ENCODE data around the gene TLE1. TPM values are rescaled to one million over a fixed set of nuclear protein-coding genes. Genes with fewer than 3 reads are reported as not detected.

Gene TLE1
- total and polyA plus RNA-seq, 2 donors (not counting 1 experiment from before 2014, with no cell fraction given) = 33.5 to 80.3 TPM

DNA sequence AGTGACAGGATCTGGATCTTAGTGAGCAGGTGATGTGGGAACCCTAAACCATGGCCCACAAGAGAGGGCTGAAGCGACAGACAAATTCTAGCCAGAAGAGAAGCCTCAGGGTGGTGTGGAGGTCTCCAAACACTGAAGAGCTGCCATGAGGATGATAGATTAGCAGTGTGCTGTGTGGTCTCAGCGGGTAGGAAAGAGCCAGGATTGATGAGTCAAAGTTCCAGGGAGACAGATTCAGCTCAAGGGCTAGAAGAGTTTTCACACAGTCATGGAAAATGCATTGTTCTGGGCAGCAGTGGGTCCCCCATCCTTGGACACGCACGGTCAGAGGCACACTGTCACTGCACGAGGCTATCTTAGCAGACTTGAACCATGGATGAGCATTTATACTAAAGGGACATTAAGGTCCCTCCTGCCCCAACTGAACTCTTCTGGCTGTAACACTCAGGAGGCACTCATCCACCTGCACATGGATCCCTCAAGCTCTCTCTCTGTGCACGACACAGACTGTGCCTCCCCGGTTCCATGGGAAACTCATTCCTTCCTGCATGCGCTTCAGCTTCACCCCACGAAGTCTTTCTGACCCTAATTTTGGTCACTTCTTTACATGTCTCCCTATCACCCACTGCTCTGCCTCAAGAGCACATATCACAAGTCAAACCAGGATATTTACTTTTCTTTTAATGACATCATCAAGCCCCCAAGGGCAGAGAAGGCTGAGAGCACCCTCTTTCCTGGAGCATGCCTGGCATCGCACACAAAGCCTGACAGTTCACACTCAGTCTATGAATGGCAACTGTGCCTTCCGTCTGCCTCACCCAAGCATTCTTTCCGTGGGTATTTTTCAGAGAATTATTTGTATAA, 84.8 kb downstream of the TLE1 start:
- Histone ChIP-seq H3K4me1 (ENCODE audit: control insufficient read depth in 2 of 2, insufficient read depth in 2 of 2, low read length in 2 of 2) (peaks cover 9 to 13% of the 10 kb centered on the region in 2 donors), H3K36me3 (replicated peaks in 1 of 2; ENCODE audit: control extremely low read depth in 1 of 2, control insufficient read depth in 1 of 2, extremely low read depth in 1 of 2, insufficient read depth in 2 of 2, low read length in 1 of 2) (peaks cover 0 to 51% of the 10 kb centered on the region in 2 experiments), H2AFZ (ENCODE audit: insufficient read depth, low read depth, low read length, poor library complexity, severe bottlenecking) (no peak overlapping the region), H3K9me3 (ENCODE audit: control extremely low read depth in 1 of 3, control insufficient read depth in 2 of 3, insufficient read depth in 1 of 3, low read length in 2 of 3) (no peaks in the 10 kb centered on the region), H4K20me1 (ENCODE audit: control insufficient read depth, insufficient read depth, low read length, poor library complexity, severe bottlenecking) (no peaks in the 10 kb centered on the region), H3K4me3 (ENCODE audit: control extremely low read depth in 1 of 5, extremely low read depth in 1 of 5, insufficient read depth in 1 of 5, low read depth in 2 of 5, low read length in 4 of 5) (no peak overlapping the region), H3K9ac (ENCODE audit: low read length) (no peak overlapping the region), H3K4me2 (replicated peaks; ENCODE audit: low read depth, low read length, poor library complexity, severe bottlenecking) (no peak overlapping the region), H3K27me3 (replicated peaks in 1 of 4; ENCODE audit: control extremely low read depth in 1 of 4, control insufficient read depth in 3 of 4, insufficient read depth in 4 of 4, low read length in 3 of 4) (no peaks in the 10 kb centered on the region), H3K27ac (ENCODE audit: low read length in 2 of 2) (no peak overlapping the region), H3K79me2 (ENCODE audit: control insufficient read depth, insufficient read depth, low read length) (peaks cover 3% of the 10 kb centered on the region)
- ATAC-seq (ENCODE audit: low read depth) (no peak), DNase-seq (no peak)
- WGBS (ENCODE audit: insufficient coverage) = 95% methylated on average over 12 of the region's 12 CpGs
- TF ChIP-seq, protein P1, sequence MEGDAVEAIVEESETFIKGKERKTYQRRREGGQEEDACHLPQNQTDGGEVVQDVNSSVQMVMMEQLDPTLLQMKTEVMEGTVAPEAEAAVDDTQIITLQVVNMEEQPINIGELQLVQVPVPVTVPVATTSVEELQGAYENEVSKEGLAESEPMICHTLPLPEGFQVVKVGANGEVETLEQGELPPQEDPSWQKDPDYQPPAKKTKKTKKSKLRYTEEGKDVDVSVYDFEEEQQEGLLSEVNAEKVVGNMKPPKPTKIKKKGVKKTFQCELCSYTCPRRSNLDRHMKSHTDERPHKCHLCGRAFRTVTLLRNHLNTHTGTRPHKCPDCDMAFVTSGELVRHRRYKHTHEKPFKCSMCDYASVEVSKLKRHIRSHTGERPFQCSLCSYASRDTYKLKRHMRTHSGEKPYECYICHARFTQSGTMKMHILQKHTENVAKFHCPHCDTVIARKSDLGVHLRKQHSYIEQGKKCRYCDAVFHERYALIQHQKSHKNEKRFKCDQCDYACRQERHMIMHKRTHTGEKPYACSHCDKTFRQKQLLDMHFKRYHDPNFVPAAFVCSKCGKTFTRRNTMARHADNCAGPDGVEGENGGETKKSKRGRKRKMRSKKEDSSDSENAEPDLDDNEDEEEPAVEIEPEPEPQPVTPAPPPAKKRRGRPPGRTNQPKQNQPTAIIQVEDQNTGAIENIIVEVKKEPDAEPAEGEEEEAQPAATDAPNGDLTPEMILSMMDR (IDR thresholded peaks at IDR 0.05) = no peak
- TF ChIP-seq EZH2 (IDR thresholded peaks at IDR 0.05; ENCODE audit: borderline replicate concordance, insufficient read depth, low read depth, low read length, poor library complexity, severe bottlenecking) = no peak
- H3K4me1 Mint-ChIP-seq = peaks cover 25% of the 10 kb centered on the region
- H3K4me3 Mint-ChIP-seq = no peak overlapping the region
- H3K27me3 Mint-ChIP-seq = no peaks in the 10 kb centered on the region
- H3K27ac Mint-ChIP-seq = no peak overlapping the region
- intact Hi-C loops (cut with micrococcal nuclease) = no loop called here
- ChIA-PET POLR2A (no interaction called here), CTCF (no interaction called here)
- H3K9me3 Mint-ChIP-seq (ENCODE audit: insufficient read depth) = no peaks in the 10 kb centered on the region
